ENCODE data around the gene SLC35F5. TPM values are rescaled to one million over a fixed set of nuclear protein-coding genes. Genes with fewer than 3 reads are reported as not detected.

The SLC35F5 gene
- total and polyA plus RNA-seq, 2 experiments from 2014 or later: 10.9 to 30.5 TPM

DNA sequence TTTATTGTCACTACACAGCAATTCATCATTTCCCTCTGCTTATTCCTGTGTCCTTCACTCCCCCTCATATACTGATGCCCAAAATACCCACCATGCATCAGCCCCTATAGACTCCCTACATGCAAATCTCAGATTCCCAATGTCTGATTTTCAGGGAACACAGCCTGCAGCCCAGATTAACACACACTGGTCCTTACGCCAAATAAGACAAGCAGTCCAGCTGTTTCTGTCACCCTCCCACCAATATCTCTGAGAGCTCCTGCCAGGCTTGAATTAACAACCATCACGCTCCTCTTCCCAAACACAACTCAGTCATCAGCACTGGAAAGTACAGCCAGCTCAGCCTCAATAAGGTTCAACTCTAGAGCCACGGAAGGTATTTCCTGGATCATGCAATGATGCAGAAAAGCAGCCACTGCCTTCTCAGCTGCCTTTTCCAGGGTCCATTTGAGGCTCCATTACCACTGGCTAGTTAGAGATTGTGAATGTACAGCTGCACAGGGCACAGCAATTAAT, 39.0 kb upstream of the SLC35F5 start:
- no peaks in the 10 kb centered on the region for H3K9me3 Mint-ChIP-seq
- TF ChIP-seq STAT1 (IDR thresholded peaks at IDR 0.05; ENCODE audit: unreplicated experiment): no peak
- TF ChIP-seq POLR2AphosphoS5 (IDR thresholded peaks at IDR 0.05; ENCODE audit: low read depth): no peak
- no peak for TF ChIP-seq ZNF114 (CRISPR knock-in tag; IDR thresholded peaks at IDR 0.05)
- TF ChIP-seq, protein P1, sequence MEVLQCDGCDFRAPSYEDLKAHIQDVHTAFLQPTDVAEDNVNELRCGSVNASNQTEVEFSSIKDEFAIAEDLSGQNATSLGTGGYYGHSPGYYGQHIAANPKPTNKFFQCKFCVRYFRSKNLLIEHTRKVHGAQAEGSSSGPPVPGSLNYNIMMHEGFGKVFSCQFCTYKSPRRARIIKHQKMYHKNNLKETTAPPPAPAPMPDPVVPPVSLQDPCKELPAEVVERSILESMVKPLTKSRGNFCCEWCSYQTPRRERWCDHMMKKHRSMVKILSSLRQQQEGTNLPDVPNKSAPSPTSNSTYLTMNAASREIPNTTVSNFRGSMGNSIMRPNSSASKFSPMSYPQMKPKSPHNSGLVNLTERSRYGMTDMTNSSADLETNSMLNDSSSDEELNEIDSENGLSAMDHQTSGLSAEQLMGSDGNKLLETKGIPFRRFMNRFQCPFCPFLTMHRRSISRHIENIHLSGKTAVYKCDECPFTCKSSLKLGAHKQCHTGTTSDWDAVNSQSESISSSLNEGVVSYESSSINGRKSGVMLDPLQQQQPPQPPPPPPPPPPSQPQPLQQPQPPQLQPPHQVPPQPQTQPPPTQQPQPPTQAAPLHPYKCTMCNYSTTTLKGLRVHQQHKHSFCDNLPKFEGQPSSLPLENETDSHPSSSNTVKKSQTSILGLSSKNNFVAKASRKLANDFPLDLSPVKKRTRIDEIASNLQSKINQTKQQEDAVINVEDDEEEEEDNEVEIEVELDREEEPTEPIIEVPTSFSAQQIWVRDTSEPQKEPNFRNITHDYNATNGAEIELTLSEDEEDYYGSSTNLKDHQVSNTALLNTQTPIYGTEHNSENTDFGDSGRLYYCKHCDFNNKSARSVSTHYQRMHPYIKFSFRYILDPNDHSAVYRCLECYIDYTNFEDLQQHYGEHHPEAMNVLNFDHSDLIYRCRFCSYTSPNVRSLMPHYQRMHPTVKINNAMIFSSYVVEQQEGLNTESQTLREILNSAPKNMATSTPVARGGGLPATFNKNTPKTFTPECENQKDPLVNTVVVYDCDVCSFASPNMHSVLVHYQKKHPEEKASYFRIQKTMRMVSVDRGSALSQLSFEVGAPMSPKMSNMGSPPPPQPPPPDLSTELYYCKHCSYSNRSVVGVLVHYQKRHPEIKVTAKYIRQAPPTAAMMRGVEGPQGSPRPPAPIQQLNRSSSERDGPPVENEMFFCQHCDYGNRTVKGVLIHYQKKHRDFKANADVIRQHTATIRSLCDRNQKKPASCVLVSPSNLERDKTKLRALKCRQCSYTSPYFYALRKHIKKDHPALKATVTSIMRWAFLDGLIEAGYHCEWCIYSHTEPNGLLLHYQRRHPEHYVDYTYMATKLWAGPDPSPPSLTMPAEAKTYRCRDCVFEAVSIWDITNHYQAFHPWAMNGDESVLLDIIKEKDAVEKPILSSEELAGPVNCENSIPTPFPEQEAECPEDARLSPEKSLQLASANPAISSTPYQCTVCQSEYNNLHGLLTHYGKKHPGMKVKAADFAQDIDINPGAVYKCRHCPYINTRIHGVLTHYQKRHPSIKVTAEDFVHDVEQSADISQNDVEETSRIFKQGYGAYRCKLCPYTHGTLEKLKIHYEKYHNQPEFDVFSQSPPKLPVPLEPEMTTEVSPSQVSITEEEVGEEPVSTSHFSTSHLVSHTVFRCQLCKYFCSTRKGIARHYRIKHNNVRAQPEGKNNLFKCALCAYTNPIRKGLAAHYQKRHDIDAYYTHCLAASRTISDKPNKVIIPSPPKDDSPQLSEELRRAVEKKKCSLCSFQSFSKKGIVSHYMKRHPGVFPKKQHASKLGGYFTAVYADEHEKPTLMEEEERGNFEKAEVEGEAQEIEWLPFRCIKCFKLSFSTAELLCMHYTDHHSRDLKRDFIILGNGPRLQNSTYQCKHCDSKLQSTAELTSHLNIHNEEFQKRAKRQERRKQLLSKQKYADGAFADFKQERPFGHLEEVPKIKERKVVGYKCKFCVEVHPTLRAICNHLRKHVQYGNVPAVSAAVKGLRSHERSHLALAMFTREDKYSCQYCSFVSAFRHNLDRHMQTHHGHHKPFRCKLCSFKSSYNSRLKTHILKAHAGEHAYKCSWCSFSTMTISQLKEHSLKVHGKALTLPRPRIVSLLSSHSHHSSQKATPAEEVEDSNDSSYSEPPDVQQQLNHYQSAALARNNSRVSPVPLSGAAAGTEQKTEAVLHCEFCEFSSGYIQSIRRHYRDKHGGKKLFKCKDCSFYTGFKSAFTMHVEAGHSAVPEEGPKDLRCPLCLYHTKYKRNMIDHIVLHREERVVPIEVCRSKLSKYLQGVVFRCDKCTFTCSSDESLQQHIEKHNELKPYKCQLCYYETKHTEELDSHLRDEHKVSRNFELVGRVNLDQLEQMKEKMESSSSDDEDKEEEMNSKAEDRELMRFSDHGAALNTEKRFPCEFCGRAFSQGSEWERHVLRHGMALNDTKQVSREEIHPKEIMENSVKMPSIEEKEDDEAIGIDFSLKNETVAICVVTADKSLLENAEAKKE (CRISPR knock-in tag; IDR thresholded peaks at IDR 0.05): no peak
- TF ChIP-seq CREB1 (CRISPR knock-in tag; IDR thresholded peaks at IDR 0.05; ENCODE audit: low read depth): no peak
- TF ChIP-seq, protein P2, sequence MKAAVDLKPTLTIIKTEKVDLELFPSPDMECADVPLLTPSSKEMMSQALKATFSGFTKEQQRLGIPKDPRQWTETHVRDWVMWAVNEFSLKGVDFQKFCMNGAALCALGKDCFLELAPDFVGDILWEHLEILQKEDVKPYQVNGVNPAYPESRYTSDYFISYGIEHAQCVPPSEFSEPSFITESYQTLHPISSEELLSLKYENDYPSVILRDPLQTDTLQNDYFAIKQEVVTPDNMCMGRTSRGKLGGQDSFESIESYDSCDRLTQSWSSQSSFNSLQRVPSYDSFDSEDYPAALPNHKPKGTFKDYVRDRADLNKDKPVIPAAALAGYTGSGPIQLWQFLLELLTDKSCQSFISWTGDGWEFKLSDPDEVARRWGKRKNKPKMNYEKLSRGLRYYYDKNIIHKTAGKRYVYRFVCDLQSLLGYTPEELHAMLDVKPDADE (IDR thresholded peaks at IDR 0.05): no peak
- TF ChIP-seq, protein P3, sequence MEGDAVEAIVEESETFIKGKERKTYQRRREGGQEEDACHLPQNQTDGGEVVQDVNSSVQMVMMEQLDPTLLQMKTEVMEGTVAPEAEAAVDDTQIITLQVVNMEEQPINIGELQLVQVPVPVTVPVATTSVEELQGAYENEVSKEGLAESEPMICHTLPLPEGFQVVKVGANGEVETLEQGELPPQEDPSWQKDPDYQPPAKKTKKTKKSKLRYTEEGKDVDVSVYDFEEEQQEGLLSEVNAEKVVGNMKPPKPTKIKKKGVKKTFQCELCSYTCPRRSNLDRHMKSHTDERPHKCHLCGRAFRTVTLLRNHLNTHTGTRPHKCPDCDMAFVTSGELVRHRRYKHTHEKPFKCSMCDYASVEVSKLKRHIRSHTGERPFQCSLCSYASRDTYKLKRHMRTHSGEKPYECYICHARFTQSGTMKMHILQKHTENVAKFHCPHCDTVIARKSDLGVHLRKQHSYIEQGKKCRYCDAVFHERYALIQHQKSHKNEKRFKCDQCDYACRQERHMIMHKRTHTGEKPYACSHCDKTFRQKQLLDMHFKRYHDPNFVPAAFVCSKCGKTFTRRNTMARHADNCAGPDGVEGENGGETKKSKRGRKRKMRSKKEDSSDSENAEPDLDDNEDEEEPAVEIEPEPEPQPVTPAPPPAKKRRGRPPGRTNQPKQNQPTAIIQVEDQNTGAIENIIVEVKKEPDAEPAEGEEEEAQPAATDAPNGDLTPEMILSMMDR (conservative IDR thresholded peaks at IDR 0.05; ENCODE audit: low read depth in 2 of 2): no peak
- TF ChIP-seq ZNF331 (CRISPR knock-in tag; IDR thresholded peaks at IDR 0.05; ENCODE audit: low read depth): no peak
- no peak for TF ChIP-seq EZH2 (IDR thresholded peaks at IDR 0.05; ENCODE audit: low read depth, unreplicated experiment)

More for the DNA sequence above, 39.0 kb upstream of the SLC35F5 start:
- H3K9me2 ChIP-seq (ENCODE audit: insufficient read depth): no peaks in the 10 kb centered on the region
- H3K27me3 ChIP-seq (ENCODE audit: insufficient read depth): no peaks in the 10 kb centered on the region
- H3K79me2 ChIP-seq (replicated peaks; ENCODE audit: insufficient read depth): no peaks in the 10 kb centered on the region
- ATAC-seq (no peak), DNase-seq (ENCODE audit: low spot score) (no peak)
- H3K27me3 Mint-ChIP-seq (ENCODE audit: insufficient read depth, low read depth, poor library complexity): peaks cover 2% of the 10 kb centered on the region
- H4K20me1 ChIP-seq (replicated peaks; ENCODE audit: insufficient read depth): no peaks in the 10 kb centered on the region
- no peaks in the 10 kb centered on the region for H3K36me3 Mint-ChIP-seq (ENCODE audit: low read depth)
- H3K27ac ChIP-seq (ENCODE audit: low read depth): no peak overlapping the region
- no peaks in the 10 kb centered on the region for H3K4me1 Mint-ChIP-seq
- H3K27ac Mint-ChIP-seq: no peak overlapping the region
- H3K4me3 ChIP-seq: no peak overlapping the region
- no peaks in the 10 kb centered on the region for H3K36me3 ChIP-seq (ENCODE audit: insufficient read depth)
- H3F3A ChIP-seq (replicated peaks; ENCODE audit: low read depth): no peaks in the 10 kb centered on the region
- H3K4me2 ChIP-seq: no peak overlapping the region
- no peaks in the 10 kb centered on the region for H3K4me1 ChIP-seq (ENCODE audit: insufficient read depth)
- H2AFZ ChIP-seq: no peak overlapping the region
- no peak overlapping the region for H3K4me3 Mint-ChIP-seq

Measured in GM23338 (cell line).